Mesothelial cell of epicardium (in vitro differentiated cells): Measurements from ENCODE around the gene ICAM3. TPM values are rescaled to one million over a fixed set of nuclear protein-coding genes. Genes with fewer than 3 reads are reported as not detected.

Experiments
- DNase-seq, 2 experiments: peaks; one replicate each; pipeline ENCODE4 v3.0.0; 2021; ENCODE audit warnings: low spot score in 2 of 2; ENCODE audit not compliant: unreplicated experiment in 2 of 2
- H3K27ac Mint-ChIP-seq: 2 replicates; pipeline ENCODE4 v1.8.0; 2021; ENCODE audit warnings: mixed read lengths
- H3K27me3 Mint-ChIP-seq: 2 replicates; pipeline ENCODE4 v1.8.0; 2021; ENCODE audit warnings: low read depth, mixed read lengths
- H3K36me3 Mint-ChIP-seq: 2 replicates; pipeline ENCODE4 v1.8.0; 2021; ENCODE audit warnings: mixed read lengths
- H3K4me1 Mint-ChIP-seq: 2 replicates; pipeline ENCODE4 v1.8.0; 2021; ENCODE audit warnings: mixed read lengths
- H3K4me3 Mint-ChIP-seq: 2 replicates; pipeline ENCODE4 v1.8.0; 2021; ENCODE audit warnings: mild to moderate bottlenecking, moderate library complexity, mixed read lengths
- H3K9me3 Mint-ChIP-seq: 2 replicates; pipeline ENCODE4 v1.8.0; 2021; ENCODE audit warnings: mixed read lengths
- total RNA-seq: library from RNA; stranded (reverse); gene quantifications from 3 replicates; pipeline ENCODE4 v1.2.1, GENCODE V29; 2021
- TF ChIP-seq, protein P1 (sequence below): fragments of 200-600 bp; sonication (generic); IDR thresholded peaks from one replicate; pipeline ENCODE4 v1.5.0; 2021; ENCODE audit warnings: antibody characterized with exemption; ENCODE audit not compliant: unreplicated experiment

Gene ICAM3
- total RNA-seq, 1 donor from 2014 or later = 2.3 TPM

DNA sequence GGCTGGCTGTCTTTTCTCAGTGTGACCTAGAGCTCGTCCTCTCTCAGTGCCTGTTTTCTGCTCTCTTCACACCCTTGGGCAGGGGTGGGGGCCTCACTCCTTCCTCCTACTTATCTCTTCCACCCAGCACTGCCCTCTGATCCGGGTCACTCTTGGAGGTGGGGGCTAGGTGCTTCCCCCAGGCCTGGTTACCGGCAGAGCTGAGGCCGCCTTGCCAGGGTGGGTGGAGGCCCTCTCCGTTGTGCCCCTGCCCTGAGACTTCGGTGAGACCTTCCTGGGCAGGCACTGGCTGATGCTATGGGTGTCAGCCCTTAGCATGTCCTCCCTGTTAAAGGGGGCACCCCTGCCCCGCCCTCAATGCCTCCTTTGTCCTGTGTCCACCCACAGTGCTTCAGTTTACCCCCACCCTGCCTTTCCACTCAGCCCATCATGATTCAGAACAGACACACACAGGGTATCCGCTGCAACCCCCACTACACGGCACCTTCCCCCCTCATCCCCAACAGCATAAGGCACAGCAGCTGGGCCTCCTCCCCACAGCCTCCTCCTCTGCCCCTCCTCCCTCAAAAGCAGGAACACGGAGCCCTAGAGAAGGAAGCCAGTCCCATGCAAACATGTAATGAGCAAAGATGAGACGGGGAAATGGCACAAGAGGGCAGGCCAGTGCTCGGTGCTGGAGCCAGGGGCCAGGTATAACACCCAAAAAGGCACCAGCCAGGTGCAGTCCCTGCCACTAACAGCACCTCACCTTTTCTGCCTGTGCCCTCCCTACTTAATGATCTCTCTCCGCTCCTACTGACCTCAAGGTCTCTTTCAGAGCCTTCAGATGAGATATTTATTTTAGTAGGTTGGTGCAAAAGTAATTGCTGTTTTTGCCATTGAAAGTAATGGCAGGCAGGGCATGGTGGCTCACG lies 39.6 kb downstream of the ICAM3 start:
- Mint-ChIP-seq H3K36me3 (peaks cover 3% of the 10 kb centered on the region), H3K27me3 (peaks cover 54% of the 10 kb centered on the region), H3K4me3 (no peak overlapping the region), H3K27ac (no peak overlapping the region), H3K9me3 (no peaks in the 10 kb centered on the region), H3K4me1 (peaks cover 9% of the 10 kb centered on the region)
- no peak for DNase-seq
- TF ChIP-seq, protein P1, sequence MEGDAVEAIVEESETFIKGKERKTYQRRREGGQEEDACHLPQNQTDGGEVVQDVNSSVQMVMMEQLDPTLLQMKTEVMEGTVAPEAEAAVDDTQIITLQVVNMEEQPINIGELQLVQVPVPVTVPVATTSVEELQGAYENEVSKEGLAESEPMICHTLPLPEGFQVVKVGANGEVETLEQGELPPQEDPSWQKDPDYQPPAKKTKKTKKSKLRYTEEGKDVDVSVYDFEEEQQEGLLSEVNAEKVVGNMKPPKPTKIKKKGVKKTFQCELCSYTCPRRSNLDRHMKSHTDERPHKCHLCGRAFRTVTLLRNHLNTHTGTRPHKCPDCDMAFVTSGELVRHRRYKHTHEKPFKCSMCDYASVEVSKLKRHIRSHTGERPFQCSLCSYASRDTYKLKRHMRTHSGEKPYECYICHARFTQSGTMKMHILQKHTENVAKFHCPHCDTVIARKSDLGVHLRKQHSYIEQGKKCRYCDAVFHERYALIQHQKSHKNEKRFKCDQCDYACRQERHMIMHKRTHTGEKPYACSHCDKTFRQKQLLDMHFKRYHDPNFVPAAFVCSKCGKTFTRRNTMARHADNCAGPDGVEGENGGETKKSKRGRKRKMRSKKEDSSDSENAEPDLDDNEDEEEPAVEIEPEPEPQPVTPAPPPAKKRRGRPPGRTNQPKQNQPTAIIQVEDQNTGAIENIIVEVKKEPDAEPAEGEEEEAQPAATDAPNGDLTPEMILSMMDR = no peak

GRCh38 chr19:10295847-10296591 lies 43.4 kb downstream of the ICAM3 start:
- Mint-ChIP-seq H3K9me3 (no peaks in the 10 kb centered on the region), H3K4me3 (peak overlapping the region; percentile 47), H3K27ac (peak overlapping the region; percentile 6), H3K4me1 (peaks cover 25% of the 10 kb centered on the region), H3K36me3 (no peaks in the 10 kb centered on the region), H3K27me3 (peaks cover 77% of the 10 kb centered on the region)
- DNase-seq = no peak
- TF ChIP-seq, protein P1 = no peak

GRCh38 chr19:10295305-10295846 lies 44.0 kb downstream of the ICAM3 start:
- no peak for DNase-seq
- Mint-ChIP-seq H3K27me3 (peaks cover 84% of the 10 kb centered on the region), H3K9me3 (no peaks in the 10 kb centered on the region), H3K27ac (peak overlapping the region; percentile 6), H3K36me3 (no peaks in the 10 kb centered on the region), H3K4me3 (peak overlapping the region; percentile 47), H3K4me1 (peaks cover 31% of the 10 kb centered on the region)
- TF ChIP-seq, protein P1 = no peak

DNA sequence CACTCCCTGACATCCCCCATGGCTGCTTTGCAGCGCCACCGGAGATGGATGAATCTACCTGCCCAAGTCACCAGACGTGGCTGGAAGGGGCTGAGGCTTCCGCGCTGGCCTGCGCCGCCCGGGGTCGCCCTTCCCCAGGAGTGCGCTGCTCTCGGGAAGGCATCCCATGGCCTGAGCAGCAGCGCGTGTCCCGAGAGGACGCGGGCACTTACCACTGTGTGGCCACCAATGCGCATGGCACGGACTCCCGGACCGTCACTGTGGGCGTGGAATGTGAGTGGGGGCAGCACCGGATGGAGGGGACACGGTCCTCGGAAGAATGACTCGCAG lies 45.1 kb downstream of the ICAM3 start:
- Mint-ChIP-seq H3K27me3 (peaks cover 86% of the 10 kb centered on the region), H3K36me3 (no peaks in the 10 kb centered on the region), H3K27ac (no peak overlapping the region), H3K4me3 (no peak overlapping the region), H3K9me3 (no peaks in the 10 kb centered on the region), H3K4me1 (peaks cover 34% of the 10 kb centered on the region)
- TF ChIP-seq, protein P1 = no peak
- no peak for DNase-seq

- Mint-ChIP-seq H3K4me1 (peaks cover 36% of the 10 kb centered on the region), H3K9me3 (no peaks in the 10 kb centered on the region), H3K4me3 (no peak overlapping the region), H3K36me3 (no peaks in the 10 kb centered on the region), H3K27ac (no peak overlapping the region), H3K27me3 (peaks cover 89% of the 10 kb centered on the region)
- TF ChIP-seq, protein P1 = no peak
- DNase-seq = no peak
These were observed 45.6 kb downstream of the ICAM3 start for GRCh38 chr19:10293637-10294367.
